Liver (tissue), 9 donors: ENCODE results near the gene SEZ6. TPM values are rescaled to one million over a fixed set of nuclear protein-coding genes. Genes with fewer than 3 reads are reported as not detected.

ENCODE experiments used
- DNase-seq: peaks from one replicate; pipeline ENCODE4 v3.0.0-alpha.2; 2017; ENCODE audit warnings: low spot score
- H3K27ac ChIP-seq, 2 donors: one replicate each; pipeline ENCODE4 v1.7.0; 2013; ENCODE audit warnings: inconsistent platforms in 2 of 2, low read length in 2 of 2, control low read depth in 1 of 2, low read depth in 1 of 2, mild to moderate bottlenecking in 1 of 2
- H3K27me3 ChIP-seq, 4 donors: one replicate each; pipeline versions ENCODE4 v1.6.1 to v1.7.0; 2013; ENCODE audit warnings: low read length in 3 of 4, inconsistent platforms in 1 of 4, mild to moderate bottlenecking in 1 of 4, moderate library complexity in 1 of 4; ENCODE audit not compliant: control insufficient read depth in 4 of 4, insufficient read depth in 4 of 4
- H3K36me3 ChIP-seq, 4 donors: one replicate each; pipeline versions ENCODE4 v1.6.1 to v1.7.0; 2013; ENCODE audit warnings: low read length in 3 of 4, mild to moderate bottlenecking in 3 of 4, low read depth in 1 of 4, moderate library complexity in 1 of 4; ENCODE audit not compliant: control insufficient read depth in 4 of 4, insufficient read depth in 3 of 4
- H3K4me1 ChIP-seq, 4 donors: one replicate each; pipeline versions ENCODE4 v1.6.1 to v1.7.0; 2013; ENCODE audit warnings: low read length in 3 of 4, mild to moderate bottlenecking in 3 of 4, moderate library complexity in 1 of 4; ENCODE audit not compliant: control insufficient read depth in 4 of 4, insufficient read depth in 4 of 4
- H3K4me3 ChIP-seq, 3 donors: one replicate each; pipeline versions ENCODE4 v1.6.1 to v1.7.0; 2013; ENCODE audit warnings: low read length in 3 of 3, control low read depth in 1 of 3, low read depth in 1 of 3, mild to moderate bottlenecking in 1 of 3
- H3K9ac ChIP-seq, 2 donors: one replicate each; pipeline ENCODE4 v1.7.0; 2013; ENCODE audit warnings: low read length in 2 of 2, mild to moderate bottlenecking in 2 of 2, moderate library complexity in 2 of 2, control low read depth in 1 of 2, low read depth in 1 of 2
- H3K9me3 ChIP-seq, 4 donors: one replicate each; pipeline versions ENCODE4 v1.6.1 to v1.7.0; 2013; ENCODE audit warnings: low read length in 3 of 4; ENCODE audit not compliant: control insufficient read depth in 4 of 4
- HNF4A ChIP-seq, 2 donors: conservative IDR thresholded peaks; 2 replicates each; pipeline ENCODE4 v1.6.1; 2016; ENCODE audit warnings: antibody characterized with exemption in 2 of 2, mild to moderate bottlenecking in 2 of 2
- HNF4G ChIP-seq: IDR thresholded peaks from 2 replicates; pipeline ENCODE4 v1.6.1; 2016; ENCODE audit warnings: antibody characterized with exemption
- JUND ChIP-seq, 2 donors: IDR thresholded peaks; 2 replicates each; pipeline ENCODE4 v1.6.1; 2016; ENCODE audit warnings: antibody characterized with exemption in 2 of 2
- NR2F2 ChIP-seq: IDR thresholded peaks from 2 replicates; pipeline ENCODE4 v1.6.1; 2016; ENCODE audit warnings: antibody characterized with exemption
- RAD21 ChIP-seq, 2 donors: IDR thresholded peaks; 2 replicates each; pipeline ENCODE4 v1.6.1; 2016; ENCODE audit warnings: antibody characterized with exemption in 2 of 2, mild to moderate bottlenecking in 2 of 2
- REST ChIP-seq: IDR thresholded peaks from 2 replicates; pipeline ENCODE4 v1.6.1; 2016; ENCODE audit warnings: antibody characterized with exemption, mild to moderate bottlenecking
- RXRA ChIP-seq, 2 donors: IDR thresholded peaks; 2 replicates each; pipeline ENCODE4 v1.6.1; 2017 to 2018; ENCODE audit warnings: antibody characterized with exemption in 2 of 2, mild to moderate bottlenecking in 1 of 2
- SP1 ChIP-seq: IDR thresholded peaks from 2 replicates; pipeline ENCODE4 v1.6.1; 2018; ENCODE audit warnings: antibody characterized with exemption, mild to moderate bottlenecking
- TAF1 ChIP-seq: conservative IDR thresholded peaks from 2 replicates; pipeline ENCODE4 v1.6.1; 2016; ENCODE audit warnings: antibody characterized with exemption, mild to moderate bottlenecking
- WGBS: extraction: QIAGEN DNeasy Blood & Tissue Kit; methylation state at CpG from one replicate; pipeline ENCODE4 v1.1.7; 2013; 5-methylcytosine and 5-hydroxymethylcytosine counted together
- polyA plus RNA-seq, 2 donors: library from polyadenylated mRNA; stranded (reverse) in 1 of 2; unstranded in 1 of 2; fragments of 200-250 nt in 1 of 2; fragments of >200 nt in 1 of 2; fragmentation: Nextera tagmentation in 1 of 2; extraction: Ambion mirVana in 1 of 2; gene quantifications; one replicate each; pipeline versions ENCODE4 v1.2.1 to v1.2.3, GENCODE V29; 2013 to 2015
- total RNA-seq, 2 donors: library from RNA; depleted of rRNA; stranded (reverse); fragments of >200 nt; gene quantifications; one replicate each; pipeline ENCODE4 v1.2.3, GENCODE V29; 2014
- TF ChIP-seq, protein P1 (sequence below): IDR thresholded peaks from 2 replicates; pipeline ENCODE4 v1.6.1; 2016; ENCODE audit warnings: antibody characterized with exemption
- TF ChIP-seq, protein P2 (sequence below): fragments of 150-350 bp; IDR thresholded peaks from 2 replicates; pipeline ENCODE4 v1.5.1; 2017; ENCODE audit warnings: improper control_type of control experiment, low read depth, low read length; ENCODE audit not compliant: missing input control
- donor health status: healthy.
- donor health status: healthy.
- donor health status: healthy.
- donor health status: healthy.
- donor health status: healthy.

SEZ6 gene
- total and polyA plus RNA-seq, 4 donors = 0.39 TPM; not detected in 3

DNA sequence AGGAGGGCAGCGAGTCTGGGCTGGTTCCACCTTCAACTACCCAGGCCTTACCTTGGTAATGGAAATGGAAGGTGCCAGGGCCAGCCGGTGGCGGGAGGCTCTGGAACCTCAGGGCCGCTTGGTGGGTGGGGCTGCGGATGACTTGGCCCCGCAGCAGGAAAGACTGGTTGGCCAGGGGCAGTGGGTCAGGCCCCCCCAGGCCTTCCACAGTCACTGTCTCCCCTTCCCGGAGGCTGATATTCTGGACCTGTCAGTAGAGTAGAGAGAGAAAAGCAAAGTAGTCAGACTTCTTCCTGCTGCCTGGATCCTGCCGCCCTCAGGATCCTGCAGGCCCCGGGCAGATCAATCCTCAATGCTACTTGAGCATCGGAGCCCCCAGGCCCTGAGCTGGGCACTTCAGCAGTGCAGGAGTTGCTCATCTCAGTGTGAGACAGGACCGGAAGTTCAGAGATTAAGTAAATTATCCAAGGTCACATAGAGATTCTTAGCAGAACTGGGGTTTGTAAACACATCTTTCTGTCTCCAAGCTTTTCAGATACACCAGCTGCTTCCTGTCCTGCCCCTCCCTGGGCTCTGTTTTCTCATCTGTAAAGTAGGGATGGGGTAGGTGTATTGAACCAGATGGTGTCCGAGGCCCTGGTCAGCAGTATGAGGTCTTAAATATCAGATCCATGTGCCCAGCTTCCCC lies 36.0 kb downstream of the SEZ6 start:
- no peak for DNase-seq
- WGBS = 82% methylated on average over 12 of the region's 12 CpGs
- no peaks in the 10 kb centered on the region for H3K27me3 ChIP-seq

DNA sequence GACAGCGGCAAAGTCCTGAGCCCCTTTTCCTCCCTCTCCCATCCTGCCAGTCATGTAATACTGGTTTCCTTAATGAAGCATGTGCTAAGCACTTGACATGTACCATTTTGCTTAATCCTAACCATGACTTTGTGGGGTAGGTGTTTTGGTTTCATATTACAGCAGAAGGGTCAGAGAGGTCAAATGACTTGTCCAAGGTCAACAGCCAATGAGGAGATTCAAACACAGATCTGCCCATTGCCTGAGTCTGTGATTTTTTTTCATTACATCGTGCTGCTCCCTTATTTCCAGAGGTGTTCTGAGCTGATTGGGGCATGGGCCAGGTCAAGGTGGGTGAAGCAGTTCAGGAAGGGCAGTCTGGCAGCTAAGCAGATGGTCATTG lies 36.9 kb downstream of the SEZ6 start:
- Histone ChIP-seq H3K27me3 (no peaks in the 10 kb centered on the region), H3K9me3 (no peaks in the 10 kb centered on the region), H3K36me3 (no peaks in the 10 kb centered on the region), H3K9ac (no peak overlapping the region), H3K4me3 (no peak overlapping the region), H3K4me1 (peaks cover 4 to 28% (median 20%) of the 10 kb centered on the region in 4 donors), H3K27ac (no peak overlapping the region)
- 51% methylated on average over 2 of the region's 2 CpGs for WGBS
- DNase-seq = no peak
- TF ChIP-seq NR2F2 (peak; percentile 51), HNF4G (no peak), RXRA (IDR thresholded peaks at IDR 0.05) (peak; percentile 24 to 54), SP1 (peak; percentile 21), RAD21 (IDR thresholded peaks at IDR 0.05) (peak in 1 of 2 donors; percentile 12), HNF4A (conservative IDR thresholded peaks at IDR 0.05) (peak; percentile 27 to 31)

More for the DNA sequence above, 36.0 kb downstream of the SEZ6 start:
- TF ChIP-seq HNF4G (no peak), TAF1 (no peak), JUND (IDR thresholded peaks at IDR 0.05) (no peak), REST (no peak), HNF4A (conservative IDR thresholded peaks at IDR 0.05) (no peak), RXRA (IDR thresholded peaks at IDR 0.05) (no peak), SP1 (no peak)
- TF ChIP-seq, protein P1, sequence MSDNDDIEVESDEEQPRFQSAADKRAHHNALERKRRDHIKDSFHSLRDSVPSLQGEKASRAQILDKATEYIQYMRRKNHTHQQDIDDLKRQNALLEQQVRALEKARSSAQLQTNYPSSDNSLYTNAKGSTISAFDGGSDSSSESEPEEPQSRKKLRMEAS = no peak
- TF ChIP-seq, protein P2, sequence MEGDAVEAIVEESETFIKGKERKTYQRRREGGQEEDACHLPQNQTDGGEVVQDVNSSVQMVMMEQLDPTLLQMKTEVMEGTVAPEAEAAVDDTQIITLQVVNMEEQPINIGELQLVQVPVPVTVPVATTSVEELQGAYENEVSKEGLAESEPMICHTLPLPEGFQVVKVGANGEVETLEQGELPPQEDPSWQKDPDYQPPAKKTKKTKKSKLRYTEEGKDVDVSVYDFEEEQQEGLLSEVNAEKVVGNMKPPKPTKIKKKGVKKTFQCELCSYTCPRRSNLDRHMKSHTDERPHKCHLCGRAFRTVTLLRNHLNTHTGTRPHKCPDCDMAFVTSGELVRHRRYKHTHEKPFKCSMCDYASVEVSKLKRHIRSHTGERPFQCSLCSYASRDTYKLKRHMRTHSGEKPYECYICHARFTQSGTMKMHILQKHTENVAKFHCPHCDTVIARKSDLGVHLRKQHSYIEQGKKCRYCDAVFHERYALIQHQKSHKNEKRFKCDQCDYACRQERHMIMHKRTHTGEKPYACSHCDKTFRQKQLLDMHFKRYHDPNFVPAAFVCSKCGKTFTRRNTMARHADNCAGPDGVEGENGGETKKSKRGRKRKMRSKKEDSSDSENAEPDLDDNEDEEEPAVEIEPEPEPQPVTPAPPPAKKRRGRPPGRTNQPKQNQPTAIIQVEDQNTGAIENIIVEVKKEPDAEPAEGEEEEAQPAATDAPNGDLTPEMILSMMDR = no peak
- H3K36me3 ChIP-seq = no peaks in the 10 kb centered on the region
- no peaks in the 10 kb centered on the region for H3K9me3 ChIP-seq
- no peak overlapping the region for H3K9ac ChIP-seq
- no peak overlapping the region for H3K27ac ChIP-seq
- H3K4me1 ChIP-seq = peaks cover 4 to 36% (median 23%) of the 10 kb centered on the region in 4 donors
- no peak overlapping the region for H3K4me3 ChIP-seq
